Testis (tissue), 2 donors: ENCODE data around the gene MGA.

Experiments
- CTCF ChIP-seq, 3 experiments: fragments of 450-650 bp in 2 of 3; fragments of 200-600 bp in 1 of 3; sonication (generic) in 1 of 3; IDR thresholded peaks; one replicate each; pipeline ENCODE4 v1.5.1; 2016 to 2019; ENCODE audit warnings: antibody characterized with exemption in 3 of 3, mild to moderate bottlenecking in 2 of 3, moderate library complexity in 1 of 3
- POLR2A ChIP-seq: fragments of 450-650 bp; IDR thresholded peaks from one replicate; pipeline ENCODE4 v1.6.1; 2017; ENCODE audit warnings: antibody characterized with exemption, mild to moderate bottlenecking, moderate library complexity

GRCh38 chr15:41683955-41684354, 23.8 kb downstream of the MGA start:
- no peak for TF ChIP-seq CTCF (IDR thresholded peaks at IDR 0.05)
- no peak for TF ChIP-seq POLR2A
